NCI-H2081 (cell line): ENCODE measurements around the gene TMEM164.
"Not testable (repeated sequence)": the region's sequence is repeated elsewhere in the genome, so short reads cannot be mapped to it uniquely, and the experiment has no call there.

Source experiments
- DNase-seq, 2 experiments: peaks; one replicate each; lab custom pipeline; 2025; lab: John Stamatoyannopoulos, UW

Gene TMEM164

GRCh38 chrX:110002300-110003166 lies at the start of gene TMEM164:
TSS of gene TMEM164 (plus strand) at chrX:110003114. CDS start at chrX:110003775, 661 bp downstream.
- peak; percentile 92 to 94 for DNase-seq

DNA sequence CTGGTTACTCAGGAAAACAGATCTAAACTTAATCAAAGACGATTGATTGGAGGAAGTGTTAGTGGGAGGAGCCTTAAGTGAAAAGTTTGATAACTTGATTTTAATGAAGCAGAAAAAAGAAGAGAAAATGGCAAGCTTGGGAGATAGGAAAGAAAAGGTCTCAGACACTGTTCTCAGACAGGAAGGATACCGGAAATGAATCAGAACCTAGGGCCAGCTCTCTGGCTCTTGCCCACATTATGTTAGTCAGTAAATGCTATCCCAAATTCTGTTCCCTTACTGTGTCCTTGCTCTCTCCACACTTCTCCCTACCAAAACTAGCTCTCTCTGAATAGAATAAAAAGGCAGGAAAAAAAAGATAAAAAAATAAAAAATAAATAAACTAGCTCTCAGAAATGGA lies 48.6 kb upstream of the TMEM164 start:
- DNase-seq = no peak

DNA sequence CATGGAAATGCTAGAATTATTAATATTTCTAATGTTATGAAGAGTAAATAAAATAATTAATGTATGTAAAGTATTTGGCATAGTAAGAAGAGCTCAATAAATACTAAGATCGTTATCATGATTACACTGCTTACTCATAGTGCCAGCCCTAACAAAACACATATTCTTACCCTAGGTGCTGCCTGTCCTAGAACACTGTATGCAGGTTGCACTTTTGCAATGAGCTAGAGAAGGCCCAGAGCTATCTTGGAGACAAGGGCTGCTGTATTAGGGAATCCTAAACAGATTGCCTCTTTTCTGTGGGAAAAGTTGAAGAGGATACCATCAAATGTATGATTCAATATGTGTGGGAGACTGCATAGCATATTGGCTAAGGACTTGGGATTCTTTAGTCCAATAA lies 48.0 kb upstream of the TMEM164 start:
- DNase-seq = no peak

- DNase-seq = no peak
Observed at GRCh38 chrX:109958266-109958665, 44.6 kb upstream of the TMEM164 start.

- no peak for DNase-seq
Observed at GRCh38 chrX:109959356-109959871, 43.5 kb upstream of the TMEM164 start.

- DNase-seq = no peak
Observed at GRCh38 chrX:109964390-109964789, 38.5 kb upstream of the TMEM164 start.

DNA sequence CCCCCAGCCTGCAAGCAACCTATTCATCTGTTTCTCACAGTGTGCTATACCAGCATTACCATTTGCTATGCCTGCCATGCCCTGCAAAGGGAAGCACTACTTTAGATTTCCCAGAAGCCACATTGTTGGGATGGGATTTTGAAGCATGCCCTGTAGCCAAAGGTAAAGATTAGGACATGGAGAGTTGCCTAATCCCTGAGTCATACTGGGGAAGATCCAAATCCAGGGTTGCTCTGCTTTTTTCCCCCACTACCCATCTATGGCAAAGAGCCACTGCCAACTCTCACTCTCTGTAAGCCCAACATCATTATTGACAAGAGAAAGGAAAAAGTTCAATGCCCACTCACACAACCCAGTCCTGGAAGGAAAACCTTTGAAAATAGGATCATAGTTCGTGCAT lies 36.7 kb upstream of the TMEM164 start:
- DNase-seq = no peak

- no peak for DNase-seq
Observed at GRCh38 chrX:109967156-109967555, 35.8 kb upstream of the TMEM164 start.

GRCh38 chrX:109970841-109971240 lies 32.1 kb upstream of the TMEM164 start:
- not testable (repeated sequence) for DNase-seq

- no peak for DNase-seq
Observed at GRCh38 chrX:109974906-109975655, 27.8 kb upstream of the TMEM164 start.

GRCh38 chrX:109985210-109985609 lies 17.7 kb upstream of the TMEM164 start:
- not testable (repeated sequence) for DNase-seq

GRCh38 chrX:109987884-109988283 lies 15.0 kb upstream of the TMEM164 start:
- DNase-seq = no peak

- peak in 1 of 2 experiments; percentile 36 for DNase-seq
Observed at GRCh38 chrX:109990582-109991276, 12.2 kb upstream of the TMEM164 start.

DNA sequence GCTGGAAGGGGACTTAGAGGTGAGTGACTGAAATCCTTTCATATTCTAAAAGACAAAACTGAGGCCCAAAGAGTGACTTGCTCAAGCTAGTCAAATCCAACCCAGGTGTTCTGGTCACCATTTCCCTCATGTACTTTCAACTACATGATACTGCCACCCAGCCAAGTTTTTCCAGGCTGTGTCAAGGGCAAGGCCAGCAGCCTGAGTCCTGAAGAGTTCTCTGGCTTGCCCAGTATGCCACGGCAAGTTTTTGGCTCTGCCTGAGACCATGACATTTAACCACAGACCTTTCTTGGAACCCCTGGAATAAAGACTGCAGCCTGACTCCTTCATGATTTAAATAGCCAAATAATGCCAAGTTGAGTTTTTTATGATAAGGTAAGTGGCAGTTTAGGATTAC lies 10.7 kb upstream of the TMEM164 start:
- no peak for DNase-seq

GRCh38 chrX:109995155-109995554 lies 7.8 kb upstream of the TMEM164 start:
- no peak for DNase-seq

- DNase-seq = no peak
Observed at GRCh38 chrX:109997786-109998452, 5.0 kb upstream of the TMEM164 start.

GRCh38 chrX:110000000-110000399 lies 2.9 kb upstream of the TMEM164 start:
- no peak for DNase-seq

GRCh38 chrX:110000847-110001713 lies 1.8 kb upstream of the TMEM164 start:
- DNase-seq = no peak

DNA sequence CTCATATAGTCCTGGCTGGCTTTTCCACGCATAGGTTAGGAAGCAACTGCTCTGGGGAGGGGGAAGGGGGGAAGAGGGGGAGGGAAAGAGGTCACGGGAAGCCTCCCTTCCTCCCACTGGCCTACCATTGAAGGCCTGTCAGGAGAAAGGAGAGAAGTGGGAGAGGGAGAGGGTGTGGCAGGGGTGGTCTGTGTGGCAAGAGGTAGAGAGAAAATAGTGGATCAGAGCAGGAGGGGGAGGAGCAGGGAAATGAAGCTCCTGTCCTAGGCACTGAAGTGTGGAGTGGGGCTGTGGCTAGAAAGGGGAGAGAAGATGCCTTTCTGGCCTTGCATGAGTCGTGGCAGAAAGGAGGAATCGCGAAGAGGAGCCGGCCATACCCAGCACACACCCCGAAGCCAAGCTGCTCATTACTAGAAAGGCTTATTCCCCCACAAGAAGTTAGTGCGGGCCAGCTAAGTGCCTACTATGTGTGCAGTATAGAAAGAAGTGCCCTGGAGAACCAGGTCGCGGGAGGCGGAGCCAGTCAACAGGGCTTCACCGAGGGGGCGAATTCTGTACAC lies 1.1 kb upstream of the TMEM164 start:
- no peak for DNase-seq
